HepG2 (cell line): ENCODE measurements around the gene AGT. TPM values are rescaled to one million over a fixed set of nuclear protein-coding genes. Genes with fewer than 3 reads are reported as not detected.

Source experiments
- AFF4 ChIP-seq: sonication (generic); formaldehyde crosslinking; IDR thresholded peaks from 2 replicates; pipeline ENCODE4 v1.4.0; 2020; ENCODE audit warnings: missing genetic modification reagents
- ATF3 ChIP-seq: sonication (generic); formaldehyde crosslinking; IDR thresholded peaks from 2 replicates; pipeline ENCODE4 v1.4.0; 2020; ENCODE audit warnings: missing genetic modification reagents
- ATF4 ChIP-seq, 2 experiments: fragments of 450-650 bp in 1 of 2; sonication (generic) in 1 of 2; formaldehyde crosslinking; IDR thresholded peaks; 2 replicates each; pipeline versions ENCODE4 v1.5.0 to v1.8.0; 2020 to 2022; ENCODE audit warnings: mild to moderate bottlenecking in 1 of 2, missing genetic modification reagents in 1 of 2
- CEBPG ChIP-seq: IDR thresholded peaks from 2 replicates; pipeline ENCODE4 v1.6.1; 2016
- FOXA1 ChIP-seq, 2 experiments: fragments of 450-650 bp in 1 of 2; sonication (generic) in 1 of 2; formaldehyde crosslinking in 1 of 2; IDR thresholded peaks; 2 replicates each; pipeline versions ENCODE4 v1.4.0 to v1.6.1; 2016 to 2020; ENCODE audit warnings: missing genetic modification reagents in 1 of 2
- FOXA3 ChIP-seq: IDR thresholded peaks from 2 replicates; pipeline ENCODE4 v1.6.1; 2016; ENCODE audit warnings: missing genetic modification reagents, missing compliant biosample characterization
- FUBP1 ChIP-seq: sonication (generic); formaldehyde crosslinking; IDR thresholded peaks from 2 replicates; pipeline ENCODE4 v1.5.1; 2020; ENCODE audit warnings: missing genetic modification reagents, mild to moderate bottlenecking, borderline replicate concordance
- JUN ChIP-seq: sonication (generic); formaldehyde crosslinking; IDR thresholded peaks from 2 replicates; pipeline ENCODE4 v1.4.0; 2020; ENCODE audit warnings: mild to moderate bottlenecking, missing genetic modification reagents
- MATR3 ChIP-seq: sonication (generic); formaldehyde crosslinking; IDR thresholded peaks from 2 replicates; pipeline ENCODE4 v1.4.0; 2020; ENCODE audit warnings: missing genetic modification reagents
- RBM39 ChIP-seq: fragments of 200-400 bp; formaldehyde crosslinking; IDR thresholded peaks from one replicate; pipeline ENCODE4 v1.6.1; 2018; ENCODE audit warnings: antibody characterized with exemption, mild to moderate bottlenecking, low read depth, low read length; ENCODE audit not compliant: poor library complexity, severe bottlenecking
- SMARCE1 ChIP-seq: fragments of 450-650 bp; IDR thresholded peaks from 2 replicates; pipeline ENCODE4 v1.6.1; 2017; ENCODE audit warnings: borderline replicate concordance
- SP1 ChIP-seq, 2 experiments: fragments of 450-650 bp in 1 of 2; sonication (generic) in 1 of 2; formaldehyde crosslinking in 1 of 2; IDR thresholded peaks; 2 replicates each; pipeline versions ENCODE4 v1.4.0 to v1.6.1; 2016 to 2020; ENCODE audit warnings: missing genetic modification reagents in 1 of 2
- TCF7L2 ChIP-seq: IDR thresholded peaks from 2 replicates; pipeline ENCODE4 v1.6.1; 2011; ENCODE audit warnings: mild to moderate bottlenecking, low read depth, low read length, moderate library complexity
- ZNF563 ChIP-seq: sonication (generic); formaldehyde crosslinking; IDR thresholded peaks from 2 replicates; pipeline ENCODE4 v1.8.0; 2022; ENCODE audit warnings: mild to moderate bottlenecking, moderate library complexity, missing genetic modification reagents
- ZNF607 ChIP-seq: sonication (generic); formaldehyde crosslinking; IDR thresholded peaks from 2 replicates; pipeline ENCODE4 v1.5.1; 2020; ENCODE audit warnings: missing genetic modification reagents, mild to moderate bottlenecking, borderline replicate concordance
- ZNF646 ChIP-seq: sonication (generic); formaldehyde crosslinking; IDR thresholded peaks from 2 replicates; pipeline ENCODE4 v1.9.0; 2021; ENCODE audit warnings: mild to moderate bottlenecking, missing genetic modification reagents
- polyA plus RNA-seq, 8 experiments: library from polyadenylated mRNA; depleted of rRNA in 3 of 8; stranded (reverse) in 7 of 8; unstranded in 1 of 8; fragments of >200 nt; fragmentation: Illumina TruSeq in 4 of 8; extraction: Trizol in 4 of 8; gene quantifications; 2 replicates each; pipeline versions ENCODE4 v1.2.1 to v1.2.3, GENCODE V29; 2011 to 2016; ENCODE audit warnings: low read depth in 4 of 8, missing spikeins in 1 of 8, mixed read lengths in 1 of 8; ENCODE audit not compliant: insufficient read depth in 1 of 8
- total RNA-seq, 5 experiments: library from RNA; depleted of rRNA; stranded (reverse); fragments of >200 nt; fragmentation: Illumina TruSeq; extraction: Trizol; gene quantifications; 2 replicates each; pipeline ENCODE4 v1.2.3, GENCODE V29; 2016; ENCODE audit warnings: low read depth in 1 of 5

AGT gene
- total and polyA plus RNA-seq, 2 of the 13 experiments (the other 11 are each of a cell fraction or from before 2014, with no cell fraction given) = 892 to 2,071 TPM

- TF ChIP-seq ATF3 (CRISPR knock-in tag) = peak; percentile 75
- 0 out of 2 replicates have a peak, but pooled peaks have one; percentile 18 for TF ChIP-seq JUN (CRISPR knock-in tag)
- peak in 1 of 2 experiments; percentile 80; a peak in 2 of 4 replicates for TF ChIP-seq ATF4 (CRISPR knock-in tag; IDR thresholded peaks at IDR 0.05)
- TF ChIP-seq MATR3 = no peak
- no peak for TF ChIP-seq RBM39
- no peak for TF ChIP-seq ZNF563 (CRISPR knock-in tag)
- no peak for TF ChIP-seq FUBP1
- no peak for TF ChIP-seq SP1 (IDR thresholded peaks at IDR 0.05)
- no peak for TF ChIP-seq SP1 (CRISPR knock-in tag; IDR thresholded peaks at IDR 0.05)
- peak; percentile 88 for TF ChIP-seq ZNF646 (CRISPR knock-in tag)
- TF ChIP-seq ZNF607 (CRISPR knock-in tag) = no peak
- peak; percentile 58; the same call in 1 of the 2 replicates for TF ChIP-seq FOXA3
- peak; percentile 80 for TF ChIP-seq CEBPG (CRISPR knock-in tag)
- TF ChIP-seq TCF7L2 = no peak
- TF ChIP-seq AFF4 (CRISPR knock-in tag) = no peak
- no peak for TF ChIP-seq SMARCE1
- no peak for TF ChIP-seq FOXA1 (IDR thresholded peaks at IDR 0.05)
- TF ChIP-seq FOXA1 (CRISPR knock-in tag; IDR thresholded peaks at IDR 0.05) = peak; percentile 52
Measured at GRCh38 chr1:230744382-230744781, 30.5 kb upstream of the AGT start (continued).
